Heart left ventricle (tissue), 16 donors: ENCODE results near the gene FZR1. TPM values are rescaled to one million over a fixed set of nuclear protein-coding genes. Genes with fewer than 3 reads are reported as not detected.

Experiments
- ATAC-seq, 4 donors: fragments of 200-7000 bp; cut with Tn5 transposase; one replicate each; pipeline ENCODE4 v1.9.1; 2020 to 2022; ENCODE audit warnings: moderate library complexity in 4 of 4, mild to moderate bottlenecking in 3 of 4, moderate number of reproducible peaks in 1 of 4
- DNase-seq, 5 donors: peaks; one replicate each; pipeline ENCODE4 v3.0.0-alpha.2; 2020
- H3K27ac ChIP-seq, 12 donors: fragments of 200-600 bp; sonication (generic) in 4 of 12; one replicate each; pipeline versions ENCODE4 v1.5.0 to v1.8.0; 2016 to 2022; ENCODE audit warnings: mild to moderate bottlenecking in 2 of 12
- H3K27me3 ChIP-seq, 9 donors: fragments of 200-600 bp; sonication (generic) in 2 of 9; one replicate each; pipeline versions ENCODE4 v1.5.1 to v1.8.0; 2016 to 2022; ENCODE audit warnings: mild to moderate bottlenecking in 3 of 9
- H3K36me3 ChIP-seq, 9 donors: fragments of 200-600 bp; sonication (generic) in 2 of 9; one replicate each; pipeline versions ENCODE4 v1.5.0 to v1.8.0; 2018 to 2022; ENCODE audit warnings: mild to moderate bottlenecking in 2 of 9
- H3K4me1 ChIP-seq, 12 donors: fragments of 200-600 bp; sonication (generic) in 4 of 12; one replicate each; pipeline versions ENCODE4 v1.5.0 to v1.8.0; 2016 to 2022; ENCODE audit warnings: mild to moderate bottlenecking in 3 of 12
- H3K4me3 ChIP-seq, 12 donors: fragments of 200-600 bp; sonication (generic) in 4 of 12; one replicate each; pipeline versions ENCODE4 v1.5.0 to v1.8.0; 2017 to 2022; ENCODE audit warnings: mild to moderate bottlenecking in 9 of 12, moderate library complexity in 4 of 12
- H3K9me3 ChIP-seq, 12 donors: fragments of 200-600 bp; sonication (generic) in 4 of 12; one replicate each; pipeline versions ENCODE4 v1.5.0 to v1.8.0; 2016 to 2022; ENCODE audit warnings: mild to moderate bottlenecking in 1 of 12
- CTCF ChIP-seq, 12 donors: fragments of 200-600 bp; sonication (generic) in 4 of 12; IDR thresholded peaks; one replicate each; pipeline versions ENCODE4 v1.5.0 to v1.8.0; 2018 to 2022; ENCODE audit warnings: antibody characterized with exemption in 12 of 12, mild to moderate bottlenecking in 5 of 12
- POLR2A ChIP-seq, 2 donors: fragments of 450-650 bp; IDR thresholded peaks; one replicate each; pipeline ENCODE4 v1.6.1; 2017; ENCODE audit warnings: antibody characterized with exemption in 2 of 2, mild to moderate bottlenecking in 2 of 2, moderate library complexity in 2 of 2
- WGBS, 4 donors: extraction: QIAGEN DNeasy Blood & Tissue Kit in 2 of 4; methylation state at CpG; one replicate each; pipeline versions ENCODE4 v1.1.5 to v1.1.7; 2013 to 2018; 5-methylcytosine and 5-hydroxymethylcytosine counted together
- intact Hi-C, 10 donors: fragments of 100-400 bp; cut with DNase I; formaldehyde crosslinking; loops; one replicate each; pipeline versions ENCODE4 v1.11.1 to v1.14.2; 2022
- polyA plus RNA-seq, 2 donors: library from polyadenylated mRNA; stranded (reverse); fragments of 200-250 nt; gene quantifications; one replicate each; pipeline ENCODE4 v1.2.3, GENCODE V29; 2013
- total RNA-seq, 9 donors: library from RNA; depleted of rRNA in 2 of 9; stranded (reverse); fragments of >200 nt in 2 of 9; fragmentation: NEBNext Ultra II Directional in 3 of 9; extraction: Animal tissue kit (Norgen Biotek cat#: 25700) in 3 of 9; gene quantifications; one replicate each; pipeline versions ENCODE4 v1.1.0 to v1.2.4, GENCODE V29; 2016 to 2023
- donor health status: ischemic (EF 13 %, LVEDD 7.1; RV severe dilation, severe dysfunction).
- donor health status: healthy with polysubstance abuse.
- donor health status: DM: no; HTN: yes; CAD: no.
- donor health status: DM: no; HTN: no; CAD: no.
- donor health status: ischemic (EF 25% LVEDD 6.9; RV normal size, moderate dysfunction).
- donor health status: ischemic (EF 25% LVEDD 5.7; RV mildly dilated, moderate dysfunction).
- donor health status: healthy.
- donor health status: DM: yes; HTN: yes; CAD: no.
- donor health status: ischemic (EF 35%, LVEDD 5.7; RV mildly dilated, moderate dysfunction).
- donor health status: nonischemic (EF 11% LVEDD 7.7; RV severe dilation, severe dysfunction).
- donor health status: DM: yes; HTN: yes; CAD: no.
- donor health status: PGD.
- donor health status: ischemic (EF 29% LVEDD 5.4; RV normal size, mild dysfunction).
- donor health status: nonischemic (EF 23%, LVEDD 6.1; RV moderate dilation, normal function).

The FZR1 gene
- total and polyA plus RNA-seq, 11 donors, result 13.9 to 41.0 (median 23.5) TPM

- Histone ChIP-seq H3K9me3 (no peaks in the 10 kb centered on the region), H3K36me3 (no peaks in the 10 kb centered on the region), H3K4me3 (peak within 1 kb of the TSS; percentile 21 to 65 (median 56)), H3K27ac (peak within 1 kb of the TSS in 5 of 12 donors; percentile 27 to 65 (median 46)), H3K27me3 (peaks cover 0 to 30% (median 11%) of the 10 kb centered on the region in 9 donors), H3K4me1 (peaks cover 0 to 22% (median under 1%) of the 10 kb centered on the region in 12 donors)
- WGBS, 4 donors, result 4 to 8% (median 5%) methylated on average over 4 to 84 of the region's 84 CpGs
- intact Hi-C loops, result loop anchor here in 6 of 10 donors (1.0 to 2.0 kb wide), 2 partner anchors 33 kb away; no protein-coding TSS in a partner anchor
- TF ChIP-seq CTCF (IDR thresholded peaks at IDR 0.05), result no peak
- TF ChIP-seq POLR2A (IDR thresholded peaks at IDR 0.05), result no peak
- no peak for ATAC-seq
- DNase-seq, result no peak
Observed at GRCh38 chr19:3585301-3586126, 79.4 kb downstream of the FZR1 start, which contains the start of gene GIPC3. Gene GIPC3 (plus strand): TSS chr19:3585478. CDS start chr19:3585598, 120 bp downstream.

DNA sequence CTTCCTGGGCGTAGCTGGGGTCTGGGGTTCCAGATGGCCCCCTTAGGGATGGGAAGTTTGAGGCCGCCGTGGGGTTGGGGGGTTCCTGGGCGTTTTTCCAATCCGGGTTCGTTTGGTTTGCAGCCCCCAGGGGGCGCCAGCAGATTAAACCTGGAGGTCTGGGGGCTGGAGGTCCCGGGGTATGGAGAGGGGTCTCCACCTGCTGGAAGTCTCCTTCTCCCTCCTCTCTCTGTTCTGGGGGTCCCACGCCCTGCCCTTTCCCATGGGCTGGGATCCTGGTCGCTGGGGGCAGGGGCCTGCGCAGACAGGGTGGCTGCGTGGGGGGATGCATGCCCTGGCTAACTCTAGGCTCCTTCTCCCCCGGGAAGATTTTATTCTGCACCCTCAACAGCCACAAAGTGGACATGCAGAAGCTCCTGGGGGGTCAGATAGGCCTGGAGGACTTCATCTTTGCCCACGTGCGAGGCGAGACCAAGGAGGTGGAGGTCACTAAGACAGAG, 80.1 kb downstream of the FZR1 start:
- Histone ChIP-seq H3K9me3 (no peaks in the 10 kb centered on the region), H3K4me3 (peak overlapping the region; percentile 21 to 65 (median 56)), H3K36me3 (no peaks in the 10 kb centered on the region), H3K27ac (peak overlapping the region in 5 of 12 donors; percentile 27 to 65 (median 46)), H3K27me3 (peaks cover 0 to 30% (median 11%) of the 10 kb centered on the region in 9 donors), H3K4me1 (peaks cover 0 to 22% (median under 1%) of the 10 kb centered on the region in 12 donors)
- intact Hi-C loops, result loop anchor here in 5 of 10 donors (1.0 to 2.0 kb wide), 2 partner anchors 32 to 33 kb away; no protein-coding TSS in a partner anchor
- DNase-seq, result no peak
- peak; percentile 39 to 71 (median 60) for TF ChIP-seq CTCF (IDR thresholded peaks at IDR 0.05)
- no peak for TF ChIP-seq POLR2A (IDR thresholded peaks at IDR 0.05)
- WGBS, 4 donors, result 17 to 25% (median 22%) methylated on average over 10 to 16 of the region's 16 CpGs
- ATAC-seq, result peak in 2 of 4 donors; percentile 7 to 57

DNA sequence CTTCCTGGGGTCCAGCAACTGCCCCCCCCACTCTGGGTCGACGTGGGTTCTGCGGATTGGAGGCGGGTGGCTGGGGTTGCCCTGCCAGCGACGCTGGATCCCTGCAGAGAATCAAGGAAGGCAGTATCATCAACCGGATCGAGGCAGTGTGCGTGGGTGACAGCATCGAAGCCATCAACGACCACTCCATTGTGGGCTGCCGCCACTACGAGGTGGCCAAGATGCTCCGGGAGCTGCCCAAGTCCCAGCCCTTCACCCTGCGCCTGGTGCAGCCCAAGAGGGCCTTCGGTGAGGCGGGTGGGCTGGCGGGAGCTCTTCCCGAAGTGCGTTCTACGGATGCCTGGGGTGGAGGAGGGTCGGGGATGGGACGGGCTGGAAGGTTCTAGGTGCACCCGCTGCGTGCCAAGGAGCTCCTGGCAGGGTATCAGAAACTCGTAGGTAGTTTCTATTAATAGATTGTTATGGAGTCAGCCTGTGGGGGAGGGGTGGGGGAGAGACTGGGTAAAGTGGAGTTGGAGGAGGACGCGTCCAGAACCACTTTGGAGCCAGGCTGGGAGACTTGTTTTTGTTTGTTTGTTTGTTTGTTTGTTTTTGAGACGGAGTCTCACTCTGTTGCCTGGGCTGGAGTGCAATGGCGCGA, 80.7 kb downstream of the FZR1 start:
- DNase-seq, result peak in 1 of 5 donors; percentile 53
- intact Hi-C loops, result loop anchor here in 5 of 10 donors (1.0 to 2.0 kb wide), 2 partner anchors 31 to 32 kb away; no protein-coding TSS in a partner anchor
- Histone ChIP-seq H3K4me3 (peak overlapping the region in 3 of 12 donors; percentile 55 to 65 (median 59)), H3K36me3 (no peaks in the 10 kb centered on the region), H3K4me1 (peaks cover 0 to 22% (median 2%) of the 10 kb centered on the region in 12 donors), H3K27ac (no peak overlapping the region), H3K9me3 (no peaks in the 10 kb centered on the region), H3K27me3 (peaks cover 0 to 30% (median 11%) of the 10 kb centered on the region in 9 donors)
- WGBS, 4 donors, result 39 to 51% (median 45%) methylated on average over 26 to 31 of the region's 31 CpGs
- ATAC-seq, result peak in 3 of 4 donors; percentile 40 to 77 (median 46)
- TF ChIP-seq POLR2A (IDR thresholded peaks at IDR 0.05), result no peak
- TF ChIP-seq CTCF (IDR thresholded peaks at IDR 0.05), result no peak

Other genes with a start within 250 kb of the FZR1 start
- 100 to 1,000 TPM; 107 to 267 (median 155) TPM for gene NFIC, start 139.7 kb upstream of the FZR1 start, total RNA-seq
- gene NFIC, start 139.7 kb upstream of the FZR1 start, polyA plus RNA-seq, result 100 to 1,000 TPM; 159 to 192 TPM
- gene SMIM24, start 25.8 kb upstream of the FZR1 start, total RNA-seq, result not detected
- gene SMIM24, start 25.8 kb upstream of the FZR1 start, polyA plus RNA-seq, result under 1 TPM in 1 of 2 donors, not detected in 1; 0.15 TPM
- not detected for gene SMIM44, start 22.9 kb upstream of the FZR1 start, total RNA-seq
- not detected for gene SMIM44, start 22.9 kb upstream of the FZR1 start, polyA plus RNA-seq
- 10 to 100 TPM in 5 of 9 donors, 1 to 10 TPM in 4; 7.4 to 32.3 (median 10.1) TPM for gene DOHH, start 5.6 kb upstream of the FZR1 start, total RNA-seq
- gene DOHH, start 5.6 kb upstream of the FZR1 start, polyA plus RNA-seq, result 10 to 100 TPM; 17.9 to 34.3 TPM
- gene TEKTIP1, start 32.9 kb downstream of the FZR1 start, total RNA-seq, result 1 to 10 TPM in 3 of 9 donors, under 1 TPM in 3, not detected in 3; 0.63 to 1.8 (median 0.93) TPM
- gene TEKTIP1, start 32.9 kb downstream of the FZR1 start, polyA plus RNA-seq, result not detected
- gene MFSD12, start 51.3 kb downstream of the FZR1 start, total RNA-seq, result 10 to 100 TPM; 15.7 to 62.8 (median 23.4) TPM
- 10 to 100 TPM; 19.0 to 51.8 TPM for gene MFSD12, start 51.3 kb downstream of the FZR1 start, polyA plus RNA-seq
- gene HMG20B, start 66.6 kb downstream of the FZR1 start, total RNA-seq, result 10 to 100 TPM; 24.8 to 65.6 (median 35.4) TPM
- gene HMG20B, start 66.6 kb downstream of the FZR1 start, polyA plus RNA-seq, result 10 to 100 TPM; 48.8 to 68.6 TPM
- 1 to 10 TPM in 8 of 9 donors, under 1 TPM in 1; 1.00 to 3.3 (median 2.1) TPM for gene GIPC3, start 79.2 kb downstream of the FZR1 start, total RNA-seq
- gene GIPC3, start 79.2 kb downstream of the FZR1 start, polyA plus RNA-seq, result 1 to 10 TPM; 1.2 TPM
- 1 to 10 TPM; 2.4 to 5.1 (median 2.9) TPM for gene TBXA2R, start 100.6 kb downstream of the FZR1 start, total RNA-seq
- 1 to 10 TPM; 1.9 to 2.2 TPM for gene TBXA2R, start 100.6 kb downstream of the FZR1 start, polyA plus RNA-seq
- gene CACTIN, start 120.5 kb downstream of the FZR1 start, total RNA-seq, result 10 to 100 TPM in 8 of 9 donors, 1 to 10 TPM in 1; 9.8 to 23.4 (median 14.1) TPM
- 10 to 100 TPM; 11.9 to 20.4 TPM for gene CACTIN, start 120.5 kb downstream of the FZR1 start, polyA plus RNA-seq
- gene PIP5K1C, start 194.2 kb downstream of the FZR1 start, total RNA-seq, result 10 to 100 TPM; 27.8 to 56.6 (median 38.2) TPM
- 10 to 100 TPM; 23.9 to 31.0 TPM for gene PIP5K1C, start 194.2 kb downstream of the FZR1 start, polyA plus RNA-seq
- gene TJP3, start 202.1 kb downstream of the FZR1 start, total RNA-seq, result under 1 TPM in 2 of 9 donors, not detected in 7; 0.41 to 0.48 TPM
- under 1 TPM in 1 of 2 donors, not detected in 1; 0.06 TPM for gene TJP3, start 202.1 kb downstream of the FZR1 start, polyA plus RNA-seq